ENCODE results near the gene PDZD2. TPM values are rescaled to one million over a fixed set of nuclear protein-coding genes. Genes with fewer than 3 reads are reported as not detected.
A peak's percentile ranks its signal among the peaks of the same experiment; 100 is the strongest.
"Not testable (repeated sequence)": the region's sequence is repeated elsewhere in the genome, so short reads cannot be mapped to it uniquely, and the experiment has no call there.

The PDZD2 gene
- total RNA-seq, 4 donors from 2014 or later = 13.7 to 26.7 (median 24.1) TPM

DNA sequence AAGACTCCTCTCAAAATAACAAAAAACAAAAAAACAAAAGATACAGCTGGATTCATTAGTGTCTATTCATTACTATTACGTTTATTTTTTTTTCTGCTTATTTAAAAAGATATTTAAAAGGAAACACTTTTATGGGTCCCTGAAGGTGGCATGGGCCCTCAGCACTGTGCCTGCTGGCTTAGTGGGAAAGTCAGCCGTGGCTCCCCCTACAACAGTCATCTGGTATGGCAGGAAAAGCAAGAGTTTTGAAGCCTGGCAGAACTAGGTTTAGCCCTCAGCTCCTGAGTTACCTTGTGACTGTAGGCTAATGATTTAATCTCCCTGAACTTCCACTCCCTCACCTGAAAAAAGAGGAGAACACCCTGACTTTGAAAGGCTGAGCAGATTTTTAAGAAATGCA lies 399.6 kb downstream of the PDZD2 start:
- TF ChIP-seq POLR2A (IDR thresholded peaks at IDR 0.05) = no peak
- TF ChIP-seq, protein P1, sequence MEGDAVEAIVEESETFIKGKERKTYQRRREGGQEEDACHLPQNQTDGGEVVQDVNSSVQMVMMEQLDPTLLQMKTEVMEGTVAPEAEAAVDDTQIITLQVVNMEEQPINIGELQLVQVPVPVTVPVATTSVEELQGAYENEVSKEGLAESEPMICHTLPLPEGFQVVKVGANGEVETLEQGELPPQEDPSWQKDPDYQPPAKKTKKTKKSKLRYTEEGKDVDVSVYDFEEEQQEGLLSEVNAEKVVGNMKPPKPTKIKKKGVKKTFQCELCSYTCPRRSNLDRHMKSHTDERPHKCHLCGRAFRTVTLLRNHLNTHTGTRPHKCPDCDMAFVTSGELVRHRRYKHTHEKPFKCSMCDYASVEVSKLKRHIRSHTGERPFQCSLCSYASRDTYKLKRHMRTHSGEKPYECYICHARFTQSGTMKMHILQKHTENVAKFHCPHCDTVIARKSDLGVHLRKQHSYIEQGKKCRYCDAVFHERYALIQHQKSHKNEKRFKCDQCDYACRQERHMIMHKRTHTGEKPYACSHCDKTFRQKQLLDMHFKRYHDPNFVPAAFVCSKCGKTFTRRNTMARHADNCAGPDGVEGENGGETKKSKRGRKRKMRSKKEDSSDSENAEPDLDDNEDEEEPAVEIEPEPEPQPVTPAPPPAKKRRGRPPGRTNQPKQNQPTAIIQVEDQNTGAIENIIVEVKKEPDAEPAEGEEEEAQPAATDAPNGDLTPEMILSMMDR (IDR thresholded peaks at IDR 0.05) = no peak
- 47 to 73% methylated on average over 2 of the region's 2 CpGs for WGBS, 2 donors
- H3K9me3 ChIP-seq = peaks cover 0 to 15% (median 0%) of the 10 kb centered on the region in 3 donors
- no peak overlapping the region for H3K4me3 ChIP-seq
- intact Hi-C loops (cut with DNase I) = no loop called here
- peaks cover 0 to 29% (median 0%) of the 10 kb centered on the region in 3 donors for H3K36me3 ChIP-seq
- no peak for DNase-seq
- H3K27ac ChIP-seq = no peak overlapping the region
- peaks cover 0 to 25% (median 0%) of the 10 kb centered on the region in 3 donors for H3K4me1 ChIP-seq
- H3K27me3 ChIP-seq = no peaks in the 10 kb centered on the region

DNA sequence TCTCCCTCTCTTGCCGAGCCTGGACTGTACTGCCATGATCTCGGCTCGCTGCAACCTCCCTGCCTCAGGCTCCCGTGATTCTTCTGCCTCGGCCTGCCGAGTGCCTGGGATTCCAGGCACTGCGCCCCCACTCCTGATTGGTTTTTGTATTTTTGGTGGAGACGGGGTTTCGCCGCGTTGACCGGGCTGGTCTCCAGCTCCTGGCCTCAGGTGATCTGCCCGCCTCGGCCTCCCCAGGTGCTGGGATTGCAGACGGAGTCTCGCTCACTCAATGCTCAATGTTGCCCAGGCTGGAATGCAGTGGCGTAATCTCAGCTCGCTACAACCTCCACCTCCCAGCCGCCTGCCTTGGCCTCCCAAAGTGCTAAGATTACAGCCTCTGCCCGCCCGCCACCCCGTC lies 400.2 kb downstream of the PDZD2 start:
- DNase-seq; intact Hi-C loops (cut with DNase I); H3K27me3 ChIP-seq; H3K4me3 ChIP-seq; H3K27ac ChIP-seq: not testable (repeated sequence)
- Histone ChIP-seq H3K9me3 (peaks cover 0 to 15% (median 0%) of the 10 kb centered on the region in 3 donors), H3K36me3 (peaks cover 0 to 29% (median 0%) of the 10 kb centered on the region in 3 donors), H3K4me1 (peaks cover 0 to 31% (median 0%) of the 10 kb centered on the region in 3 donors)
- WGBS, 2 donors = 93 to 95% methylated on average over 12 to 18 of the region's 22 CpGs

DNA sequence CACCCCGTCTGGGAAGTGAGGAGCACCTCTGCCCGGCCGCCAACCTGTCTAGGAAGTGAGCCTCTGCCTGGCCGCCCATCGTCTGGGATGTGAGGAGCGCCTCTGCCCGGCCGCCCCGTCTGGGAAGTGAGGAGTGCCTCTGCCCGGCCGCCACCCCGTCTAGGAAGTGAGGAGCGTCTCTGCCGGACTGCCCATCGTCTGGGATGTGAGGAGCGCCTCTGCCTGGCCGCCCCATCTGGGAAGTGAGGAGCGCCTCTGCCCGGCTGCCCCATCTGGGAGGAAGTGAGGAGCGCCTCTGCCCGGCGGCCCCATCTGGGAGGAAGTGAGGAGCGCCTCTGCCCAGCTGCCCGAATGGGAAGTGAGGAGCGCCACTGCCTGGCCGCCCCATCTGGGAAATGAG lies 400.7 kb downstream of the PDZD2 start:
- H3K27ac ChIP-seq; DNase-seq; intact Hi-C loops (cut with DNase I); H3K27me3 ChIP-seq; H3K4me3 ChIP-seq: not testable (repeated sequence)
- WGBS, 2 donors = no CpG with 5 or more reads among the region's 26 CpGs
- H3K36me3 ChIP-seq = peaks cover 0 to 29% (median 0%) of the 10 kb centered on the region in 3 donors
- H3K4me1 ChIP-seq = peaks cover 0 to 36% (median 2%) of the 10 kb centered on the region in 3 donors
- H3K9me3 ChIP-seq = peaks cover 0 to 15% (median 0%) of the 10 kb centered on the region in 3 donors

DNA sequence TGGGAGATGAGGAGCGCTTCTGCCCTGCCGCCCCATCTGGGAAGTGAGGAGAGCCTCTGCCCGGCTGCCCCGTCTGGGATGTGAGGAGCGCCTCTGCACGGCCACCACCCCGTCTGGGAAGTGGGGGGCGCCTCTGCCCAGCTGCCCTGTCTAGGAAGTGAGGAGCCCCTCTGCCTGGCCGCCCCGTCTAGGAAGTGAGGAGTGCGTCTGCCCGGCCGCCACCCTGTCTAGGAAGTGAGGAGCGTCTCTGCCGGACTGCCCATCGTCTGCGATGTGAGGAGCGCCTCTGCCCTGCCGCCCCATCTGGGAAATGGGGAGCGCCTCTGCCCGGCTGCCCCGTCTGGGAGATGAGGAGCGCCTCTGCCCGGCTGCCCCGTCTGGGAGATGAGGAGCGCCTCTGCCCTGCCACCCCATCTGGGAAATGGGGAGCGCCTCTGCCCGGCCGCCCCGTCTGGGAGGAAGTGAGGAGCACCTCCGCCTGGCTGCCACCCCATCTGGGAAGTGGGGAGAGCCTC lies 401.3 kb downstream of the PDZD2 start:
- H3K27me3 ChIP-seq; intact Hi-C loops (cut with DNase I); H3K27ac ChIP-seq; DNase-seq; H3K4me3 ChIP-seq: not testable (repeated sequence)
- Histone ChIP-seq H3K36me3 (peaks cover 0 to 29% (median 0%) of the 10 kb centered on the region in 3 donors), H3K9me3 (peaks cover 0 to 15% (median 0%) of the 10 kb centered on the region in 3 donors), H3K4me1 (peaks cover 0 to 42% (median 3%) of the 10 kb centered on the region in 3 donors)
- no CpG with 5 or more reads among the region's 31 CpGs for WGBS, 2 donors

DNA sequence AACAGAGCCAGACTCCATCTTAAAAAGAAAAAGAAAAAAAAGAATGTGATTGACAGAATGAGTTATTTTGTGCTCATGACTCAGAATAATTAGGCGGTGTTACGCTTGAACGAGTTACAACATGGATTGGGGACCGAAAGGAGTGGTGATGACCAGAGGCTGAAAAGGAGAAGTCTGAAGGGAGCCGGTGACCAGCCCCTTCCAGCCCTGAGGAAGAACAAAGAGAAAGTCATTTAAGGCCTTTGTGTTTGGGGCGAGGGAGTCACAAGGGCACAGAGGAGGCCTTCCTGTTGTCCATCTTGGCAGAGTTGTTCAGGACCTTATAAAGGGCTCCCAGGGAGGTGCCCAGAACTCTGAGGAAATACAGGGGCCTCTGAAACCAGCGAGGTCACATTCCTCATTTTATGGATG lies 403.6 kb downstream of the PDZD2 start:
- H3K9me3 ChIP-seq = peaks cover 0 to 15% (median 0%) of the 10 kb centered on the region in 3 donors
- peak overlapping the region in 3 of 4 donors; percentile 47 to 60 (median 48) for H3K27ac ChIP-seq
- TF ChIP-seq POLR2A (IDR thresholded peaks at IDR 0.05) = no peak
- TF ChIP-seq, protein P1 (IDR thresholded peaks at IDR 0.05) = no peak
- peaks cover 0 to 29% (median 0%) of the 10 kb centered on the region in 3 donors for H3K36me3 ChIP-seq
- H3K4me3 ChIP-seq = no peak overlapping the region
- no peak for DNase-seq
- no peaks in the 10 kb centered on the region for H3K27me3 ChIP-seq
- intact Hi-C loops (cut with DNase I) = no loop called here
- 26 to 28% methylated on average over 7 of the region's 7 CpGs for WGBS, 2 donors
- H3K4me1 ChIP-seq = peaks cover 0 to 45% (median 3%) of the 10 kb centered on the region in 3 donors

DNA sequence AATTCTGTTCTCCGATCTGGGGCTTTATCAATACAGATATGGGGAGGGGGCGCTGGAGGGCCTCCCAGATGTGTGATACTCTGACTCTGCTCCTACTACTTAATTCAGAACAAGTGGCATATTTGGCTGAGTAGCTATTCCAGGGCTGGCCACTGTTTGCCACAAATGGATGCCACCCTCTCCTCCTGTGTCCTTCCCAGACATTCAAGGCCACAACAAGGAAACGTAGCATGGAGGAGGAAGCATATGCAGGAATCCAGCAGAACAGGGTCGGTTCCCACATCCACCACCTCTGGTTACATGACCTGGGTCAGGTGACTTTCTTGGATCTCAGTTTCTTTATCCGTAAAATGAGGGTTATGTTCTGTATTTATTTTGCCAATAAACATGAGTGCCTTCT lies 404.2 kb downstream of the PDZD2 start:
- WGBS, 2 donors = 81 to 87% methylated on average over 5 of the region's 5 CpGs
- H3K4me1 ChIP-seq = peaks cover 0 to 45% (median 3%) of the 10 kb centered on the region in 3 donors
- TF ChIP-seq POLR2A (IDR thresholded peaks at IDR 0.05) = no peak
- TF ChIP-seq, protein P1 (IDR thresholded peaks at IDR 0.05) = no peak
- DNase-seq = no peak
- H3K36me3 ChIP-seq = peaks cover 0 to 30% (median 0%) of the 10 kb centered on the region in 3 donors
- no peaks in the 10 kb centered on the region for H3K27me3 ChIP-seq
- no peak overlapping the region for H3K4me3 ChIP-seq
- H3K27ac ChIP-seq = peak overlapping the region in 3 of 4 donors; percentile 47 to 60 (median 48)
- intact Hi-C loops (cut with DNase I) = no loop called here
- peaks cover 0 to 15% (median 0%) of the 10 kb centered on the region in 3 donors for H3K9me3 ChIP-seq
